WERI-Rb-1 (cell line): ENCODE results near the gene RANBP17.

ENCODE experiments used
- DNase-seq: peaks from one replicate; pipeline ENCODE4 v3.0.0-alpha.2; 2020
- H3K27ac ChIP-seq: fragments of 250-450 bp; sonication (Bioruptor Pico); 2 replicates; pipeline ENCODE4 v1.5.1; 2020; ENCODE audit warnings: mild to moderate bottlenecking, moderate library complexity
- H3K27me3 ChIP-seq: fragments of 250-450 bp; sonication (Bioruptor Pico); 2 replicates; pipeline ENCODE4 v1.5.1; 2021; ENCODE audit warnings: mild to moderate bottlenecking, low read depth, moderate library complexity; ENCODE audit not compliant: insufficient read depth, severe bottlenecking
- H3K36me3 ChIP-seq: fragments of 250-450 bp; sonication (Bioruptor Pico); 2 replicates; pipeline ENCODE4 v1.5.1; 2020; ENCODE audit warnings: mild to moderate bottlenecking, moderate library complexity
- H3K4me3 ChIP-seq: 2 replicates; pipeline ENCODE4 v1.5.1; 2011; ENCODE audit warnings: low read depth, mild to moderate bottlenecking, control low read depth, low read length
- H3K9me3 ChIP-seq: fragments of 250-450 bp; sonication (Bioruptor Pico); 2 replicates; pipeline ENCODE4 v1.5.1; 2021; ENCODE audit warnings: mild to moderate bottlenecking, moderate library complexity; ENCODE audit not compliant: severe bottlenecking
- TF ChIP-seq, protein P1 (sequence below): IDR thresholded peaks from 2 replicates; pipeline ENCODE4 v1.5.1; 2011; ENCODE audit warnings: low read depth, mild to moderate bottlenecking, control low read depth, inconsistent platforms, low read length

The RANBP17 gene

DNA sequence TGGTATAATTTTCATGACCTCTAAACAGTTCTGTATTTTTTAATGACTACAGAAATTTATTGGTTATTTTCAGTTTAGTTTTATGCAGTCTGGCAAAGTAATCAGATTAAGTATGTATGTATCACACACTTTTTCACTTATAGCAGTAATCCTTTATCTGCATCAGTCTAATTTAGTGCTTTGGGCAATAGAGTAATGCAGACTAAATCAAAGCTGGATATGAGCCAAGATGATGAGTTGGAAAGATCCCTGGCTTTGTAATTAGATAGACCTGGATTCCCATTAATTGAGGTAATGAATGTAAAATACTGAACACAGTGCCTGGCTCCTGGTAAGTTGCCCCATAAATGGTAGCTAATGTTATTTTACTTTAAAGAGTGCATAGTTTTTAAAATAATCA is 231.8 kb downstream of the RANBP17 start:
- DNase-seq, result no peak
- H3K36me3 ChIP-seq, result no peaks in the 10 kb centered on the region
- H3K4me3 ChIP-seq, result no peak overlapping the region
- H3K27ac ChIP-seq, result no peak overlapping the region
- no peaks in the 10 kb centered on the region for H3K27me3 ChIP-seq
- TF ChIP-seq, protein P1, sequence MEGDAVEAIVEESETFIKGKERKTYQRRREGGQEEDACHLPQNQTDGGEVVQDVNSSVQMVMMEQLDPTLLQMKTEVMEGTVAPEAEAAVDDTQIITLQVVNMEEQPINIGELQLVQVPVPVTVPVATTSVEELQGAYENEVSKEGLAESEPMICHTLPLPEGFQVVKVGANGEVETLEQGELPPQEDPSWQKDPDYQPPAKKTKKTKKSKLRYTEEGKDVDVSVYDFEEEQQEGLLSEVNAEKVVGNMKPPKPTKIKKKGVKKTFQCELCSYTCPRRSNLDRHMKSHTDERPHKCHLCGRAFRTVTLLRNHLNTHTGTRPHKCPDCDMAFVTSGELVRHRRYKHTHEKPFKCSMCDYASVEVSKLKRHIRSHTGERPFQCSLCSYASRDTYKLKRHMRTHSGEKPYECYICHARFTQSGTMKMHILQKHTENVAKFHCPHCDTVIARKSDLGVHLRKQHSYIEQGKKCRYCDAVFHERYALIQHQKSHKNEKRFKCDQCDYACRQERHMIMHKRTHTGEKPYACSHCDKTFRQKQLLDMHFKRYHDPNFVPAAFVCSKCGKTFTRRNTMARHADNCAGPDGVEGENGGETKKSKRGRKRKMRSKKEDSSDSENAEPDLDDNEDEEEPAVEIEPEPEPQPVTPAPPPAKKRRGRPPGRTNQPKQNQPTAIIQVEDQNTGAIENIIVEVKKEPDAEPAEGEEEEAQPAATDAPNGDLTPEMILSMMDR, result no peak
- H3K9me3 ChIP-seq, result no peaks in the 10 kb centered on the region

DNA sequence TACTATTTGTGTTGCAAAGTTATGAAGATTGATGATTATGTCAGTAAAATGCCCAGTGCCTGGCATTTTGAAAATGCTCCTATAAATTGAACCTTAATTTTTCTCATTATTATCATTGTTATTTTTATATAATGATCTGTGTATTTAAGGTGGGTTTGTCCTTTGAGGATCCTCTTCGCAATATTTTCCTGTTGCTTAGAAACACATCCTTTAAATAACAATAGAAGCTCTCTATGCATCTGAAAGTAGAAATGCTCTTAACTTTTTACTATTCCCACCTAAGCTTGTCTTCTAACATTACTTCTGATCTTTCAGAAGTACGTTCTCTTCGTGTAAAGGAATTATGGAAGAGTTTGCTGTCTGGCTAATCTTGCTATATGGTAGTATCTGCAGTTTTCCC is 232.5 kb downstream of the RANBP17 start:
- TF ChIP-seq, protein P1, result no peak
- no peak for DNase-seq
- H3K27me3 ChIP-seq, result no peaks in the 10 kb centered on the region
- H3K27ac ChIP-seq, result no peak overlapping the region
- H3K36me3 ChIP-seq, result no peaks in the 10 kb centered on the region
- H3K9me3 ChIP-seq, result no peaks in the 10 kb centered on the region
- no peak overlapping the region for H3K4me3 ChIP-seq

DNA sequence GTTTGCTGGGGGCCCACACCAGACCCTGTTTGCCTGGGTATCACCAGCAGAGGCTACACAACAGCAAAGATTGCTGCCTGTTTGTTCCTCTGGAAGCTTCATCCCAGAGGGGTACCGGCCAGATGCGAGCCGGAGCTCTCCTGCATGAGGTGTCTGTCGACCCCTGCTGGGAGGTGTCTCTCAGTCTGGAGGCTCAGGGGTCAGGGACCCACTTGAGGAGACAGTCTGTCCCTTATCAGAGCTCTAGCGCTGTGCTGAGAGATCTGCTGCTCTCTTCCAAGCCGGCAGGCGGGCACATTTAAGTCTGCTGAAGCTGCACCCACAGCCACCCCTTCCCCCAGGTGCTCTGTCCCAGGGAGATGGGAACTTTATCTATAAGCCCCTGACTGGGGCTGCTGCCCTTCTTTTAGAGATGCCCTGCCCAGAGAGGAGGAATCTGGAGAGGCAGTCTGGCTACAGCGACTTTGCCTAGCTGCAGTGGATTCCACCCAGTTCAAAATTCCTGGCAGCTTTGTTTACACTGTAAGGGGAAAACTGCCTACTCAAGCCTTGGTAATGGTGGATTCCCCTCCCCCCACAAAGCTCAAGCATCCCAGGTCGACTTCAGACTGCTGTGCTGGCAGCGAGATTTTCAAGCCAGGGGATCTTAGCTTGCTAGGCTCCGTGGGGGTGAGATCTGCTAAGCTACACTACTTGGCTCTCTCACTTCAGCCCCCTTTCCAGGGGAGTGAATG is 241.2 kb downstream of the RANBP17 start:
- no peaks in the 10 kb centered on the region for H3K9me3 ChIP-seq
- H3K27ac ChIP-seq, result no peak overlapping the region
- no peak overlapping the region for H3K4me3 ChIP-seq
- no peaks in the 10 kb centered on the region for H3K27me3 ChIP-seq
- no peaks in the 10 kb centered on the region for H3K36me3 ChIP-seq
- DNase-seq, result no peak
- TF ChIP-seq, protein P1, result no peak

DNA sequence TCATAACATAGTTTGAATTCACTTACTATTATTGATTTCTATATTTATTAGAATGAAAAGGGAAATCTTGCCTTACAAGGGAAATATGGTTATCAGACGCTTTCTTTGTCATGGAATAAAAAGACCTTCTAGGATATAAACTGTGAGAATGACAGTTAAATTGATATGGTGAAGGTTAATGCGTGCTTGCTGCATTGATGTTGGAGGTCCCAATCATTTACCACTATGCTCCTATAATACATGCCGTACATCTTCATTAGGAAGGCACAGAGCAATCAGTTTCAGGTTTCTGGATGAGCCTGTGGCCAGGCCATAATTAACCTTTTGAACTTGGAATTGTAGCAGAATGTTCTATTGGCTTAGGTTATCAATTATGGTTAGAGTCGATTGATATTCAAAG is 245.9 kb downstream of the RANBP17 start:
- no peak overlapping the region for H3K27ac ChIP-seq
- no peak for DNase-seq
- no peaks in the 10 kb centered on the region for H3K36me3 ChIP-seq
- TF ChIP-seq, protein P1, result no peak
- no peaks in the 10 kb centered on the region for H3K27me3 ChIP-seq
- no peak overlapping the region for H3K4me3 ChIP-seq
- no peaks in the 10 kb centered on the region for H3K9me3 ChIP-seq

DNA sequence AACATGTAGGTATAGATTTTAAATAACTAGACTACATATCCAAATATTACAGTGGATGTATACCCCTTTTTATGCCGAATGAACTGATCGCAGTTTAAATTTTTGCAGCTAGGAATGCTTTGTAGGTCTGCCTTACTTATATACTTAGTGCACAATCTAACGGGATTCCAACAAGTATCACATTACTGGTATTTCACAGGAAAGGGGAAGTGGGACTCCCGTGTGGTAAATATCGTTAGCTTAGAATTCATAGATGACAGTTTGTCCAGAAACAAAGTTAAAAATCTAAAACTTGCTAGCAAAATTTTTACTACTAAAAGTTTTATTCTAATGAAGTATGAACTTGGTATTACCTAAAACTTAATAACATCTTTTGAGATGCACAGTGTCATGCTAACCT is 253.7 kb downstream of the RANBP17 start:
- TF ChIP-seq, protein P1, result no peak
- Histone ChIP-seq H3K4me3 (no peak overlapping the region), H3K27me3 (no peaks in the 10 kb centered on the region), H3K27ac (no peak overlapping the region), H3K36me3 (no peaks in the 10 kb centered on the region), H3K9me3 (no peaks in the 10 kb centered on the region)
- DNase-seq, result no peak

DNA sequence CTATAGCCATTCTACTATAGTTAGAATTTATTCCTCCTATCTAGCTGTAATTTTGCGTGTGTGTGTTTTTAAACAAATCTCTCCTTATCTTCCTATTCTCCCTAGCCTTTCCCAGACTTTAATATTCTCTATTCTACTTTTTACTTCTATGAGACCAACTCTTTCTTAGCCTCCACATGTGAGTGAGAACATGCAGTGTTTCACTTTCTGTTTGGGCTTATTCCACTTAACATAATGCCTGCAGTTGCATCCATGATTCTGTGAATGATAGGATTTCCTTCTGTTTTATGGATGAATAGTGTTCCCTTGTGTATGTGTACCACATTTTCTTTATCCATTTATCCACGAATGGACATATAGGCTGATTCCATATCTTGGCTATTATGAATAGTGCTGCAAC is 254.9 kb downstream of the RANBP17 start:
- H3K27me3 ChIP-seq, result no peaks in the 10 kb centered on the region
- H3K4me3 ChIP-seq, result no peak overlapping the region
- H3K9me3 ChIP-seq, result no peaks in the 10 kb centered on the region
- no peak for DNase-seq
- TF ChIP-seq, protein P1, result no peak
- no peaks in the 10 kb centered on the region for H3K36me3 ChIP-seq
- H3K27ac ChIP-seq, result no peak overlapping the region
